NCI-H2196 (cell line): ENCODE results near the gene HELB.
A peak's percentile ranks its signal among the peaks of the same experiment; 100 is the strongest.
"Not testable (repeated sequence)": the region's sequence is repeated elsewhere in the genome, so short reads cannot be mapped to it uniquely, and the experiment has no call there.

ENCODE experiments used
- DNase-seq: peaks from one replicate; lab custom pipeline; 2025; ENCODE audit not compliant: unreplicated experiment; lab: John Stamatoyannopoulos, UW

Gene HELB

DNA sequence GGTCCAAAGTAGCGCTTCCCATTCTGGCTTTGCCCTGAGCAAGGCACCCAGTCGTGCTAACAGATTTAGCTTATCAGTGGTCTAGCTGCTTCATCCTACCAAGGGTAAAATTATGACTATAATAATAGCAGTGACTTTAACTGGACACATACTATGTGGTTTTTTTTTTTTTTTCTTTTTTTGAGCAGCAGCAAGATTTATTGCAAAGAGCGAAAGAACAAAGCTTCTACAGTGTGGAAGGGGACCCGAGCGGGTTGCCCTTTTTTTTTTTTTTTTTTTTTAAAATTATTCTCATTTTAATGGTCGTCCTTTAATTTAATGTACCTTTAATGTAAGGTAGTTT, 505 bp downstream of the HELB start:
- DNase-seq = no peak

GRCh38 chr12:66303316-66303804, 1.1 kb downstream of the HELB start:
- not testable (repeated sequence) for DNase-seq

DNA sequence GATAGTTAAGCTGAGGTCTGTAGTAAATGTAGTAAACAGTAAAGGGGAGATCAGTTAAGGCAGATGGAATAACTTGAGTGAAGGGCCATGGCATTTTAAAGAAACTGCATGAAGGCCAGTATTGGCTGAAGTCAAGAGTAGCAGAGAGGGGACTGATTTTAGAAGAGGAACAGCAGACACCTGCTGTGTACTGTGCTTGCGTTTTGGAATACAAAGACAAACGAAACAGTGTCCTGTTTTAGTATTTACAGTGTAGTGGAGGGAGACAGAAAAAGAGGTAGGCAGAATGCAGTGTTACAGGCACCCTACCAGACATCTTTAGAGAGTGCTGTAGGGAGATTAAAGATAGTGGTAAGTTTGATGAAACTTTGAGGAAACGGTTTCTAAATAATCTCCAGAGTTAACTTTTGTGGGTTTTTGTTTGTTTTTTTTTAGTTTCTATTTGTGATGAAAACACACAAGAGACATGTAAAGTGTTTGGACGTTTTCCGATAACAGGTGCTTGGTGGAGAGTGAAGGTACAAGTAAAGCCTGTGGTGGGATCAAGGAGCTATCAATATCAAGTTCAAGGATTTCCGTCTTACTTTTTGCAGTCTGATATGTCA, 2.1 kb downstream of the HELB start:
- no peak for DNase-seq

GRCh38 chr12:66309606-66310005, 7.3 kb downstream of the HELB start:
- no peak for DNase-seq

DNA sequence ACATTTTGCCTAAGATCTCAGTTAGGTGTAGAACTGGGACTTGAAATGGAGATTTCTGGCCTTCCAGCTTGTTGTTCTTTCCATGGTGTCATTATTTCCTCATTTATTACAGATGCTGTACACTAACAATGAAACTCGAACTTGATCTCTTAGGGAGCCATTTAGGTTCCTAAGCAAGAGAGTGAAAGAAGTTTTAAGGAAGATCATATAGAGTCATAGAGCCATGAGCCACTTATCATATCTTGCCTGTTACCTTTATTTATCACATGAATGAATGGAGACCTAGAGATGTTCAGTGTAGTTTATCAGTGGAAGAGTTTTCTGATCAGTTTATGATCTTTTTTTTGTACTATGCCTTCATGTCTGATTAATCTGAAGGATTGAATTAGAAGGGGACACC, 9.9 kb downstream of the HELB start:
- no peak for DNase-seq

DNA sequence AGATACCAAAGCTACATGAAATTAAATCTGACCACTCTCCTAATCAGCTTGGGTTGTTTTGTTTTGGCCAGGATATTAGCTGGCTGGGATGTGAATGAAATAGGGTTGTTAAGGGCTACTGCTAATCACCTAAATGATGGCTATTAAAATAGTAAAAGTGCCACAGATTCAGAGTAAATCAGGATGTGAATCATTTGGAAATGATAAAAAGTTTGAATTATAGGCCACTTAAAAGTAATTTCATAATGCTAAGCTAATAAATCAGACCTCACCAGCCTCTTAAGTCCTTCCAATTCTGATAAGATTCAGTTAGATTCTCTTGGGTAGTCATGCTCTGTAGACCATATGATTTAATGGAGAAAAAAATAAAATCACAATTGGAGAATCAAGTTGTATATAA, 12.0 kb downstream of the HELB start:
- DNase-seq = no peak

DNA sequence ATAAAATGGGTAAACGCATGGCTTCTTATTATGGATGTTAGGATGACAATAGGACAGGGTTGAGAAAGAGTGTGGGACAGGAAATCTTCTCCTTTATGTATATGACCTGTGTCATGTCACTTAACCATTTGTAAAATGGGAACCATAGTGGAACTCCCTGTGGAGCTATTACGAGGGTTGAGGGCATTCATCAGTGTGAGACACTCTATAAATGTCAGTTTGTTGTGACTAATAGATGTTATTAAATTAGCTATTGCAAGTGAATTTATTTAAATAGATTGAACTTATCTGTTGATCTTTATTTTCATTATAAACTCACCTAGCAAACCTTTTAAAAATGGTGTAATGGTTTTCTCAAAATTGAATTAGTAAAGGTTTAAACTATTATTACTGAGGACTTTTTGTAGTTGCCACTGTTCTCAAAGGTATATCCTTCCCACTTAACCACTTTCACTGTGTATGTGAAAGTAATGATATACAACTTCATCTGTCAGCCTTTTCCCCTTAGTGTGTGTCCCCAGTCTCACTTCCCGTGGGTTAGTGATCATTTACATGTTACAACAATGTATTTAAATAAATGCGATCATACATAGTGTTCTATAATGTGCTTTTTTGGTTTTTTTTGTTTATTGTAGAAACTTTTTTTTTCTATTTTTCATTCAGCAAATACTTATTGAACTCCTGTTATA, 17.1 kb downstream of the HELB start:
- DNase-seq = no peak

DNA sequence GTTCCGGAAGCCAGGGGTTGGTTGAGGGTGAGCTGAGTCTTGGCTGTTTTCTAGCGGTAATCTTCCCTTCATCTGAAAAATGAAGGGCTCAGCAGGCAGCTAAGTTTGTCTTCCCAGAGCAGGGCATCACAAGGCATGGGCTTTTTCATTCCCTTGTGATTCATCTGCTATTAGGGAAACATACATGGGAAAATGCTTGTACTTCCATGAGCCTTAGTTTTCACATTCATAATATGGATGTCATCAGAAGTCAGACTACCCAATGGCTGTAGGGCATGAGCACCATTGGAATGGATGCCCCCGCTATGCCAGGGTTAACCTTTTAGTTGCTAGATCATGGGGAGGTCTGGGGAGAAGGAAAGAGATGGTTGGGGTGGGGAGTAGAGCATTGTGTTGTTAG, 18.7 kb downstream of the HELB start:
- DNase-seq = no peak

GRCh38 chr12:66321435-66321834, 19.1 kb downstream of the HELB start:
- DNase-seq = no peak

GRCh38 chr12:66323017-66323416, 20.7 kb downstream of the HELB start:
- DNase-seq = no peak

GRCh38 chr12:66329941-66330340, 27.6 kb downstream of the HELB start:
- no peak for DNase-seq

DNA sequence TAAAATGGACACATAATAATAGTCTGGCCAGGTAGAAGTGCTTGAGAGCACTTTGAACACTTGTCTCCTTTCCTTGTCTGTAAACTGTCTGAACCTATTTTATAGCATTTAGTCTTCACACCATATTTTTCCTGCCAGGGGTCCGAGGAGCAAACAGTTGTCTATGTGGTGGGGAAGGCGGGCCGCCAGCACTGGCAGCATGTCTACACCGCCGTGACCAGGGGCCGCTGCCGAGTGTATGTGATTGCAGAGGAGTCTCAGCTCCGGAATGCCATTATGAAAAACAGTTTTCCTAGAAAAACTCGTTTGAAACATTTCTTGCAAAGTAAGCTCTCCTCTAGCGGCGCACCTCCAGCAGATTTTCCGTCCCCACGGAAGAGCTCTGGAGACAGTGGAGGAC, 28.7 kb downstream of the HELB start:
- DNase-seq = no peak

DNA sequence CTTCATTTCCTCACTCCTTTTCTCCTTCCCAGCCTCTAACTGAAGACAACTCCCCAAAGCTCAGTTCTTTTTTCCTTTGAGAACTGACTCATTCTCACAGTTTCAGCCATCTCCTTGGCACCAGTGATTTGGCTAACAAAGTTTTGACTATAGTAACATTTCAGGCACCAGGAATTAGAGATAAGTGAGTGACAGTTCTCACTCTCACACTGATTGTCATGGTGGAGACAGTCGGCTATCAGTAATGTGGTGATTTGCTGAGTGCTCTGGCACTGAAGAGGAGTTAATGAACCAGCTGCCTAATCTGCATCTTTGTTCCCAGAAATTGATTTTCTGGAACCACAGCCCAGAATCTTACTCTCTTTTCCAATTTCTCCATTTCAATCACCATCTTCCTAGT, 29.5 kb downstream of the HELB start:
- no peak for DNase-seq

DNA sequence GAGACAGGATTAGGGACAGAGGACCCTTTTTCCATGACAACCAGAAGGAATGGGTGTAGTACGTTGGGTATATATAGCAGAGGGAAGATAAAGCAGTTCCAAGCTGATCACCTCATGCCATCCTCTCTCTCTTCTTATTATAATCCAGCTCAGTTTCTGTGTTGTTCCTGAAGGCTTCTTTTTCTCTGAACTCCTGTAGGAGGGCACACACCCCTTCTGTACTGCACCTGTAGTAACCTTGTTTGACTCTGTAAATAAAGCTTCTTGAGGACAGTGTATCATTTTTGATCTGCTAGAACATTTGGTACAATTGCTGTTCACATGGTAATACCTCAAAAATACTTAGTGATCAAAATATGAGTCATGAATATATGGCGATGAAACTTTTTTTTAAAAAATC, 33.5 kb downstream of the HELB start:
- no peak for DNase-seq

- no peak for DNase-seq
Measured at GRCh38 chr12:66337381-66338010, 35.2 kb downstream of the HELB start.

- DNase-seq = no peak
Measured at GRCh38 chr12:66340131-66340530, 37.8 kb downstream of the HELB start.

DNA sequence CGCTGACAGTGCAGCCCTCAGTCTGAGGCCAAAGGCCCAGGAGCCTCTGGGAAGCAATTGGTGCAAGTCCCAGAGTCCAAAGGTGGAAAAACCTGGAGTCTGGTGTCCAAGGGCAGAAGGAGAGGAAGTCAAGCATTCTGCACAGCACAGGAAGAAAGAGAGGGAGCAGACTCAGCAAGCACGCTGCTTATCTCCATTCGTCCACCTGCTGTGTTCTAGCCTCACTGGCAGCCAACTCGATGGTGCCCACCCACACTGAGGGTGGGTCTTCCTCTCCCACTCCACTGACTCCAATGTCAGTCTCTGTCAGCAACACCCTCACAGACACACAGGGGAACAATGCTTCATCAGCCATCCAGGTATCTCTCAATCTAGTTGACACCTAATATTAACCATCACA, 38.8 kb downstream of the HELB start:
- no peak for DNase-seq

DNA sequence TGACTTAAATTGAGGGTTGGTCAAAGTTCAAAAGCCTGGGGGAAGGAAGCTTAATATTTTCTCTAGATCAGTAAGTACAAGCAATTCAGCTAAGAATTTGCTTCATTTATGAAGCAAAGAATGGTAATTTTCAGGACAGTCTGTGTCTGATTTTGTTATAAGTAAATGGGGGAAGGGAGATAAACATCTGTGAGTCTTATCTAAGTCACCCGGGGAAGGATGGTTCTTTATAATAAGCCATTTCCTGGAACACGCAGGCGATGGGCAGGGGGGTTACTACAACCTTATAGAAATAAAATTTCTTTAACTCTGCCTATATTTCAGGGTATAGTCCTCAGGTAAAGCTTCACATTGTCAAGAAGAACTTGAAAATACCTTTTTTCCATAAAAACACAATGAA, 42.9 kb downstream of the HELB start:
- DNase-seq = no peak

DNA sequence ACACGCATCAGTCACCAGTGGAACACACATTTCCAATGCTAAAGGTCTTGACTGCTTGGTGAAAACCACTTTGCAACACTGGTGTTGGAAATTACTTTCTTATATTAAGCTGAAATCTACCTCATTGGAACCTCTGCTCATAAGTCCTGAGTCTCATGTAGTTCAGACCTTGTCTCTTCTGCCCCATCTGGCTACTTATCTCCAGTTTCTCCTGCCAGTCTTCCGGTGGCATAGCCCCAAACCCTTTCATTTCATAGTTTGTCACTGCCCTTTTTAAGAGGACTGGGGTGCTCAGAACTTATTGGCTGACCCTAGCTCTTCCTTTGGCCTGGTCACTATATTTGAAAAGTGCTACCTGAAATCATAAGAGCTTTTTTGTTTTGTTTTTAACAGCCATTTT, 43.7 kb downstream of the HELB start:
- no peak for DNase-seq

GRCh38 chr12:66351301-66351700, 49.0 kb downstream of the HELB start:
- no peak for DNase-seq

DNA sequence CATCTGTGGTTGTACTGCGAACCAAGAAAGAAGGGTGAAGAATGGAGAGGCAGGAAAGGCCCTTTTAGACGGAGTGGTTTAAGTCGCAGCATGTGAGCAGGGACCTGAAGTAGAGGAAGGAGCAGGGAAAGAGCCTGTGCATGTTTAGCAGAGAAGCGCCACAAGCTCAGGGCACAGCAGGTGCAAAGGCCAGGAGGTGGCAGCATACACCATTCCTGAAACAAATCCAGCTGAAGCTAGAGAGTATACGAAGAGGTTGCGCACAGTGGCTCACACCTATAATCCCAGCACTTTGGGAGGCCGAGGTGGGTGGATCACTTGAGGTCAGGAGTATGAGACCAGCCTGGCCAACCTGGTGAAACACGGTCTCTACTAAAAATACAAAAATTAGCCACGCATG, 49.9 kb downstream of the HELB start:
- DNase-seq = peak; percentile 23

DNA sequence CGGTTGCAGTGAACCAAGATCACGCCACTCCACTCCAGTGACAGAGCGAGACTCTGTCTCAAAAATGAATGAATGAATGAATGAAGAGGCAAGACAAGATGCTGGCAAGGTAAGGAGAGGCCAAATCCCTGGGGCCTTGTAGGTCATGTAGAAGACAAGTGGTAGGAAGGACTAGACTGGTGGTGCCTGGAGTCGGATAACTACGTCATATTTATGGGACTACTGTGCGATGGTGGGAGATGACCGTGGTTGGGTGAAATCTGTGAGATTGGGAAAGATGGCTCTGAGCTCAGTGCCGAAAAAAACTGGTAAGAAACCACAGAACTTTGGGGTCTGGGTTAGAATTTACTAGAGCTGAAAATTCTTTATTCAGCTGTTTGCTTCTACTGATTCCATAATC, 50.6 kb downstream of the HELB start:
- no peak for DNase-seq

DNA sequence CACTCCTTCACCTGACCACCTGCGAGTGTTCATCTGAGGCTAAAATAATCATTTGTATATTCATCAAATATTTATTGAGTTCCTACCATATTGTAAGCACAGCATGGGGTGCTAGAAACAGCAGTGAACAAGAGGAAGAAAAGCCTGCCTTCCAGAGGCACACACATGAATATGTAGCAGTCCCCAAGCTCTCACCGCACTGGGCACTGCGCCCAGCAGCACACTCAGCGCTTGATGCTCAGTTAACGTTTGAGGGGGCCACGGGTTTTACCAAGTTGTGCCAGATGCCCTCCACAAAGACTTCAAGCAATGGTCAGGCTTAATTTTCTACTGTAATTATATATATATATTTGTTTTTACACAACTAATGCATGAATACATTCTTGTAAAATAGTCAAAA, 52.0 kb downstream of the HELB start:
- no peak for DNase-seq
